HG02970 (cell line): Measurements from ENCODE around the gene MICOS13.

Experiments
- ATAC-seq: cut with Tn5 transposase; IDR thresholded peaks from one replicate; pipeline ENCODE4 v1.9.1; 2021; ENCODE audit warnings: mild to moderate bottlenecking, moderate library complexity, moderate number of reproducible peaks; ENCODE audit not compliant: unreplicated experiment, low FRiP score

MICOS13 gene

GRCh38 chr19:5632241-5632612, 48.1 kb downstream of the MICOS13 start:
- no peak for ATAC-seq

GRCh38 chr19:5631567-5632240, 48.6 kb downstream of the MICOS13 start:
- no peak for ATAC-seq

- ATAC-seq, result no peak
Measured at GRCh38 chr19:5628919-5629481, 51.3 kb downstream of the MICOS13 start.

GRCh38 chr19:5628461-5628860, 51.9 kb downstream of the MICOS13 start:
- ATAC-seq, result no peak
